ENCODE measurements around the gene GOLGA7B. TPM values are rescaled to one million over a fixed set of nuclear protein-coding genes. Genes with fewer than 3 reads are reported as not detected.

GOLGA7B gene
- total RNA-seq, 4 donors from 2014 or later: 0.30 to 3.3 (median 1.7) TPM

- Histone ChIP-seq H3K4me3 (no peak overlapping the region), H3K27ac (no peak overlapping the region), H3K36me3 (no peaks in the 10 kb centered on the region), H3K27me3 (peaks cover 0 to 26% (median 0%) of the 10 kb centered on the region in 4 donors), H3K4me1 (peaks cover 14 to 19% (median 15%) of the 10 kb centered on the region in 3 donors), H3K9me3 (no peaks in the 10 kb centered on the region)
- intact Hi-C loops (cut with DNase I): loop anchor here (5.0 kb wide), 1 partner anchor 131 kb away; no protein-coding TSS in a partner anchor
- DNase-seq: no peak
- WGBS, 2 donors: 48 to 50% methylated on average over 2 to 5 of the region's 5 CpGs
- TF ChIP-seq CTCF (IDR thresholded peaks at IDR 0.05) (no peak), POLR2A (IDR thresholded peaks at IDR 0.05) (no peak)
Measured at GRCh38 chr10:97911217-97911616, 61.6 kb downstream of the GOLGA7B start.

GRCh38 chr10:97913193-97913592, 63.5 kb downstream of the GOLGA7B start:
- H3K4me3 ChIP-seq: no peak overlapping the region
- no peaks in the 10 kb centered on the region for H3K9me3 ChIP-seq
- 73 to 92% methylated on average over 2 of the region's 2 CpGs for WGBS, 2 donors
- DNase-seq: no peak
- H3K36me3 ChIP-seq: no peaks in the 10 kb centered on the region
- TF ChIP-seq CTCF (IDR thresholded peaks at IDR 0.05) (no peak), POLR2A (IDR thresholded peaks at IDR 0.05) (no peak)
- H3K27me3 ChIP-seq: peaks cover 0 to 20% (median 0%) of the 10 kb centered on the region in 4 donors
- H3K4me1 ChIP-seq: peaks cover 19 to 35% (median 24%) of the 10 kb centered on the region in 3 donors
- no peak overlapping the region for H3K27ac ChIP-seq
- intact Hi-C loops (cut with DNase I): loop anchor here (5.0 kb wide), 1 partner anchor 129 kb away; no protein-coding TSS in a partner anchor

- H3K27ac ChIP-seq: no peak overlapping the region
- no peak for DNase-seq
- no peaks in the 10 kb centered on the region for H3K9me3 ChIP-seq
- WGBS, 2 donors: 63 to 71% methylated on average over 5 to 6 of the region's 6 CpGs
- H3K27me3 ChIP-seq: peaks cover 0 to 20% (median 0%) of the 10 kb centered on the region in 4 donors
- no peak for TF ChIP-seq POLR2A (IDR thresholded peaks at IDR 0.05)
- no peak for TF ChIP-seq CTCF (IDR thresholded peaks at IDR 0.05)
- H3K4me3 ChIP-seq: no peak overlapping the region
- intact Hi-C loops (cut with DNase I): loop anchor here (5.0 kb wide), 1 partner anchor 129 kb away; no protein-coding TSS in a partner anchor
- no peaks in the 10 kb centered on the region for H3K36me3 ChIP-seq
- peaks cover 19 to 35% (median 24%) of the 10 kb centered on the region in 3 donors for H3K4me1 ChIP-seq
Measured at GRCh38 chr10:97913614-97914013, 64.0 kb downstream of the GOLGA7B start.

GRCh38 chr10:97914171-97914836, 64.7 kb downstream of the GOLGA7B start:
- Histone ChIP-seq H3K27ac (no peak overlapping the region), H3K27me3 (peaks cover 0 to 25% (median 0%) of the 10 kb centered on the region in 4 donors), H3K36me3 (no peaks in the 10 kb centered on the region), H3K9me3 (no peaks in the 10 kb centered on the region), H3K4me3 (no peak overlapping the region), H3K4me1 (peaks cover 19 to 35% (median 24%) of the 10 kb centered on the region in 3 donors)
- TF ChIP-seq POLR2A (IDR thresholded peaks at IDR 0.05) (no peak), CTCF (IDR thresholded peaks at IDR 0.05) (no peak)
- no peak for DNase-seq
- WGBS, 2 donors: 67 to 73% methylated on average over 3 to 7 of the region's 10 CpGs
- intact Hi-C loops (cut with DNase I): loop anchor here (5.0 kb wide), 1 partner anchor 128 kb away; no protein-coding TSS in a partner anchor

GRCh38 chr10:97914837-97915211, 65.2 kb downstream of the GOLGA7B start:
- intact Hi-C loops (cut with DNase I): loop anchor here (5.0 kb wide), 1 partner anchor 127 kb away; no protein-coding TSS in a partner anchor
- DNase-seq: no peak

More at GRCh38 chr10:97914837-97915211, 65.2 kb downstream of the GOLGA7B start:
- peaks cover 19 to 35% (median 24%) of the 10 kb centered on the region in 3 donors for H3K4me1 ChIP-seq
- H3K4me3 ChIP-seq: no peak overlapping the region
- no peaks in the 10 kb centered on the region for H3K9me3 ChIP-seq
- no peak overlapping the region for H3K27ac ChIP-seq
- H3K36me3 ChIP-seq: no peaks in the 10 kb centered on the region
- WGBS, 2 donors: 0 to 2% methylated on average over 7 to 8 of the region's 11 CpGs
- peaks cover 0 to 30% (median 0%) of the 10 kb centered on the region in 4 donors for H3K27me3 ChIP-seq
- TF ChIP-seq CTCF (IDR thresholded peaks at IDR 0.05): peak; percentile 69 to 92 (median 86)
- no peak for TF ChIP-seq POLR2A (IDR thresholded peaks at IDR 0.05)
